Erythroblast (primary cell): ENCODE data around the gene FEN1.

Experiments used
- GATA1 ChIP-seq: IDR thresholded peaks from 2 replicates; pipeline ENCODE4 v1.6.1; 2011; ENCODE audit warnings: low read depth, mild to moderate bottlenecking, control low read depth, low read length, moderate library complexity
- POLR2A ChIP-seq: IDR thresholded peaks from 2 replicates; pipeline ENCODE4 v1.6.1; 2011; ENCODE audit warnings: mild to moderate bottlenecking, low read length

DNA sequence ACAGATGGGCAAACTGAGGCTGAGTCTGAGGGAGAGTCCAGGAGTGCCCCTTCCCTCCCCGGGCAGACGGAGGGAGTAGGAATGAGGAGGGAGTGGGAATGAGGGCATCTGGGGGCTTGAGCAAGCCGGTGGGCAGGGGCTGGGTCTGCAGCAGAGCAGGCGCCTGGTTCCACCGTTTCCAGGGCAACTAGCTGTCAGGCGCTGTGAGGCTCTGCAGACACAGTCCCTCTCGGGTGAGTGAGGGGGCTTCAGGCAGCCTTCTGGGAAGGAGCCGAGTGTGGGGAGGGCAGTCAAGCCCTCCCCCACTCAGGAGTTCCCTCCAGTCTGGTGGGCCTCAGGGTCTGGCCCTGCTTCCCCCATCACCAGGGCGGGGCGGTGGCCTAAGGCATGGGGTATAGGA, 19.4 kb upstream of the FEN1 start:
- no peak for TF ChIP-seq POLR2A
- TF ChIP-seq GATA1, result no peak
